T47D (cell line): ENCODE measurements around the gene GBGT1.
A peak's percentile ranks its signal among the peaks of the same experiment; 100 is the strongest.

Source experiments
- DNase-seq, 2 experiments: peaks; one replicate each; pipeline versions ENCODE4 v3.0.0 to v3.0.0-alpha.2; 2011 to 2012; ENCODE audit warnings: low read depth in 1 of 2, low spot score in 1 of 2
- JUND ChIP-seq: IDR thresholded peaks from 2 replicates; pipeline ENCODE4 v1.6.1; 2012; ENCODE audit warnings: low read depth
- in situ Hi-C: cut with HindIII; loops from 2 replicates; pipeline ENCODE4 v1.10.0; 2016; ENCODE audit warnings: low sequenced_read_pairs, low pct_unique_long_range_greater_than_20kb

GBGT1 gene

GRCh38 chr9:133121915-133122550 is 41.7 kb downstream of the GBGT1 start:
- in situ Hi-C loops, result no loop called here
- DNase-seq, result no peak
- TF ChIP-seq JUND, result no peak

GRCh38 chr9:133121198-133121914 is 42.4 kb downstream of the GBGT1 start, which contains the start of gene RALGDS:
RALGDS (minus strand) TSS chr9:133121240; CDS start chr9:133121154, 86 bp downstream.
- in situ Hi-C loops, result no loop called here
- DNase-seq, result peak; percentile 95 to 98
- no peak for TF ChIP-seq JUND

- TF ChIP-seq JUND, result no peak
- in situ Hi-C loops, result no loop called here
- no peak for DNase-seq
These were observed 43.1 kb downstream of the GBGT1 start for GRCh38 chr9:133120501-133121197.

GRCh38 chr9:133119846-133120500 is 43.7 kb downstream of the GBGT1 start:
- DNase-seq, result no peak
- TF ChIP-seq JUND, result no peak
- in situ Hi-C loops, result no loop called here

- DNase-seq, result no peak
- in situ Hi-C loops, result no loop called here
- TF ChIP-seq JUND, result no peak
These were observed 44.4 kb downstream of the GBGT1 start for GRCh38 chr9:133119103-133119845.

GRCh38 chr9:133118568-133118967 is 45.1 kb downstream of the GBGT1 start:
- DNase-seq, result no peak
- in situ Hi-C loops, result no loop called here
- no peak for TF ChIP-seq JUND

- TF ChIP-seq JUND, result no peak
- in situ Hi-C loops, result no loop called here
- no peak for DNase-seq
These were observed 45.6 kb downstream of the GBGT1 start for GRCh38 chr9:133118179-133118520.

GRCh38 chr9:133117271-133118178 is 46.2 kb downstream of the GBGT1 start:
- DNase-seq, result no peak
- no peak for TF ChIP-seq JUND
- in situ Hi-C loops, result no loop called here

GRCh38 chr9:133116346-133117231 is 47.1 kb downstream of the GBGT1 start:
- TF ChIP-seq JUND, result no peak
- in situ Hi-C loops, result no loop called here
- no peak for DNase-seq

- no peak for DNase-seq
- no peak for TF ChIP-seq JUND
- in situ Hi-C loops, result no loop called here
These were observed 47.9 kb downstream of the GBGT1 start for GRCh38 chr9:133115604-133116345.
